Measurements from ENCODE around the gene EYS. TPM values are rescaled to one million over a fixed set of nuclear protein-coding genes. Genes with fewer than 3 reads are reported as not detected.

EYS gene
- total RNA-seq, 3 donors from 2014 or later = 0.16 to 0.61 (median 0.60) TPM

DNA sequence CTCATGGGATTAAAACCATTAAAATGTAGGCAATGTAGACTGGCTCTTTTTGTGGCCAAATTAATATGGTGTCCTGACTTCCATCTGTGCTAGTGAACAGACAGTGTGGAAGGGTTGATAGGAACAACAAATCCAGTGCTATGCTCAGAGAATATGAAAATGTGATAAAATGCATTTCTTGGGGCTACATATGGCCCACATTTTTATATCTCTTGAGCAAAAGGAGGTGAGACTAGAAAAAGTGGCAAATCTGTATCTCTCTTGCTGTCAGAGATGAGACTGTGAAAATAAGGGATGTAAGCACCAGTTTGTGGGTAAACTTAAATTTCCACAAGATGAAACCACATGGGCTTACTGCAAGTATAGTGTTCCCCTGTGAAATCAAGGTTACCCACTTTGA lies 1909.3 kb downstream of the EYS start:
- H3K36me3 ChIP-seq (ENCODE audit: low read depth) = no peaks in the 10 kb centered on the region
- H3K4me3 ChIP-seq = no peak overlapping the region
- no peaks in the 10 kb centered on the region for H3K4me1 ChIP-seq (ENCODE audit: low read depth)
- ATAC-seq (no peak), DNase-seq (no peak)
- TF ChIP-seq, protein P1, sequence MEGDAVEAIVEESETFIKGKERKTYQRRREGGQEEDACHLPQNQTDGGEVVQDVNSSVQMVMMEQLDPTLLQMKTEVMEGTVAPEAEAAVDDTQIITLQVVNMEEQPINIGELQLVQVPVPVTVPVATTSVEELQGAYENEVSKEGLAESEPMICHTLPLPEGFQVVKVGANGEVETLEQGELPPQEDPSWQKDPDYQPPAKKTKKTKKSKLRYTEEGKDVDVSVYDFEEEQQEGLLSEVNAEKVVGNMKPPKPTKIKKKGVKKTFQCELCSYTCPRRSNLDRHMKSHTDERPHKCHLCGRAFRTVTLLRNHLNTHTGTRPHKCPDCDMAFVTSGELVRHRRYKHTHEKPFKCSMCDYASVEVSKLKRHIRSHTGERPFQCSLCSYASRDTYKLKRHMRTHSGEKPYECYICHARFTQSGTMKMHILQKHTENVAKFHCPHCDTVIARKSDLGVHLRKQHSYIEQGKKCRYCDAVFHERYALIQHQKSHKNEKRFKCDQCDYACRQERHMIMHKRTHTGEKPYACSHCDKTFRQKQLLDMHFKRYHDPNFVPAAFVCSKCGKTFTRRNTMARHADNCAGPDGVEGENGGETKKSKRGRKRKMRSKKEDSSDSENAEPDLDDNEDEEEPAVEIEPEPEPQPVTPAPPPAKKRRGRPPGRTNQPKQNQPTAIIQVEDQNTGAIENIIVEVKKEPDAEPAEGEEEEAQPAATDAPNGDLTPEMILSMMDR (IDR thresholded peaks at IDR 0.05) = no peak
- intact Hi-C loops (cut with DNase I, micrococcal nuclease) = no loop called here
- H3K9me3 ChIP-seq = no peaks in the 10 kb centered on the region

DNA sequence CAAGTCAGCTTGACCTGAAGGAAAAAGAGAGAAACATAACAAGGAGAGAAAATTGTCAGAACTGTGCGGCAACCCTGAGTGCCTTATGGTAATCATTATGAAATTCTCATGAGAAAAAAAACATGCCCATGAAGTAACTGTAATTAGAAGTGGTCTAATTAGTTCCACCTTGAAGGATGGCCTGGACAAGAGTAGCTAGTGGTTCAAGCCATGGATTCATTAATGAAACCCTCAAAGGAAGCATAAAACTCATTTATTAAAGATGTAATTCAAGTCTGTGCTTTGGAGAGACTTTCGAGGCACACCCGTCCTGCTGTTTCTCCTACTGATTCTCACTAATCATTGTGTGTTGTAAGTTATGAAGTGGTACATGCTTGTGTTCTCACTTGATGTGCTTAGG lies 1911.2 kb downstream of the EYS start:
- no peaks in the 10 kb centered on the region for H3K9me3 ChIP-seq
- ATAC-seq = no peak
- TF ChIP-seq, protein P1 (IDR thresholded peaks at IDR 0.05) = no peak
- no peaks in the 10 kb centered on the region for H3K4me1 ChIP-seq (ENCODE audit: low read depth)
- no peak overlapping the region for H3K4me3 ChIP-seq
- H3K36me3 ChIP-seq (ENCODE audit: low read depth) = no peaks in the 10 kb centered on the region
- intact Hi-C loops (cut with DNase I, micrococcal nuclease) = no loop called here
- no peak for DNase-seq

DNA sequence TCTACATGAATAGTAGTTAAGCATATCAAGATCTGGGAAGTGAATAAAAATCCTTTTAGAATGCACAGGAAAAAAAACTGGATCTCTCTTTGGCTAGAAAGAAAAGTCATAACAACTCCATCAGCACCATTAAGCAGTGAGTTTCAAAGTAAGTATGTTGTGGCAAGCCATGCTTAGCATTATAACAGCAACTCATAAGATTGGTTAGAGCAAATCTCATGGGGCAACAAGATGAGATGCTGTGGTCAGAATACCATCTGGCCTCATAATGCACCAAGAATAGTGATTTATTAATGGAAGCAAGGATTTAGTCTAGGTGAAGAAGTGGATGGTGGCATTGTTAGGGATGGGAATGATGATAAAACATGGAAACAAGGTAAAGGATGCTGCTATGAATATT lies 1912.0 kb downstream of the EYS start:
- Histone ChIP-seq H3K4me1 (ENCODE audit: low read depth) (no peaks in the 10 kb centered on the region), H3K9me3 (no peaks in the 10 kb centered on the region), H3K4me3 (no peak overlapping the region), H3K36me3 (ENCODE audit: low read depth) (no peaks in the 10 kb centered on the region)
- ATAC-seq (no peak), DNase-seq (no peak)
- intact Hi-C loops (cut with DNase I, micrococcal nuclease) = no loop called here
- TF ChIP-seq, protein P1 (IDR thresholded peaks at IDR 0.05) = no peak

DNA sequence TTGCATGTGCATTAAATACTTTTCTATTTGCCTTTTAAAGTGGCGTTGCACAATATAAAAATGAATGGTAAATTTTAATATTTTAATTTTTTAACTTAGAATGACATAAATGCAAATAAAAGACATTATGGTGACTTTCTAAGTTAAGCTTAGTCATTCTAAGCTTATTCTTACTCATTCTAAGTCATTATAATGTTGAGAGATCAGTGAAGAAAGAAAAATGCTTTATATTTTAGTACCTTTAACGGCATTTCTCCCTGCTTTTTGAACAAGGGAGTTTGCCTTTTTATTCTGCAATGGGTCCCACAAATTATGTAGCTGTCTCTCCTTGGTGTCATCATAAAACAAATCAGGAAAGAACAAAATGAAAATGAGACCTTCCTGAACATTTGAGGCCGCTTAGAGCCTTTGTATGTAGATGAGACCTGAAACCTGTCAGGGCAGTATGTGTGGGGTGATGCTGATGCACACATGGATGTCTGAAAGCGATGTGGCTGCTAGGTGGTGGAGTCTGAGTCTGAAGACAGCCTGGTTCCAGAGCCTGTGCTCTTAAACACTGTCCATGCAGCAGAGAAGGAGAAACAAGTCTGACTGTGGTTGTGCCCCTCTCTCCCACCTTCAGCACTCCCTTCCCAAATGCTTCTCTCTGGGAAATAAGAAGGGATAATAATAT lies 1913.4 kb downstream of the EYS start:
- TF ChIP-seq, protein P1 (IDR thresholded peaks at IDR 0.05) = no peak
- Histone ChIP-seq H3K9me3 (no peaks in the 10 kb centered on the region), H3K4me1 (ENCODE audit: low read depth) (no peaks in the 10 kb centered on the region), H3K36me3 (ENCODE audit: low read depth) (no peaks in the 10 kb centered on the region), H3K4me3 (no peak overlapping the region)
- intact Hi-C loops (cut with DNase I, micrococcal nuclease) = no loop called here
- DNase-seq = no peak
- ATAC-seq = no peak

DNA sequence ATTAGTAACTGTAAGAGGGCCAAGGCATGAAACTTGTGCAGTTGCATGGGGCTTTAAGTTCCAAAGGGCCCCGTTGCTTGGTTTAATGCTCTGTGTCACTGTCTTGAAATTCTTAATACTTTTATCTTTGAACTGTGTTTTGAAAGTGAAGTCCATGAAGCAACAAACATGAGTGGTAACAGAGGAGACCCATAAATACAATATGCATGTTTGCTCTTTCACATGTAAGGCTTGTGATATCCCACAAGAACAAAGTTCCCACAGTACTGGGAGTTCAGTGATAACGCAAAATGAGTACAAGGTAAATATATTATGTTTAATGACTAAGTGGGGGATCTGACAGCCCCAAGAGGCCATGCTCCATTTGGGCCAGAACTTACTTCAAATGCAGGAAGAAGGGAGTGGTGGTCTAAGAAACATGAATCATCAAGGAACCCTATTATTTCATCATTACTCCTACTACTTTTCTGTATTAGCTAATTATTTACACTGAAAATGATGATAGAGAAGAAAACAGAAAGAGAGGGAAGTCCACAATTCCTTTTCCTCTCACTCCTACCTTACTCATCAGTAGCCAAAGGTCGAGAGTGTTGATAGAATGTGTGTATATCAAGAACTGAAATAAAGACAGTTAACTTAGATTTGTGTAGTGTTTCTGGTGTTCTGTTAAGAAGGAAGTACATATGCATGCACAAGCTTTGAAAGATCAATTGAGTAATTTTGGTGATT lies 1914.1 kb downstream of the EYS start:
- intact Hi-C loops (cut with DNase I, micrococcal nuclease) = no loop called here
- H3K4me1 ChIP-seq (ENCODE audit: low read depth) = no peaks in the 10 kb centered on the region
- ATAC-seq = no peak
- TF ChIP-seq, protein P1 (IDR thresholded peaks at IDR 0.05) = no peak
- no peak for DNase-seq
- no peaks in the 10 kb centered on the region for H3K9me3 ChIP-seq
- no peaks in the 10 kb centered on the region for H3K36me3 ChIP-seq (ENCODE audit: low read depth)
- H3K4me3 ChIP-seq = no peak overlapping the region

Measured in mucosa of descending colon (tissue), 3 donors.